VCaP (cell line): ENCODE data around the gene SLC8A3.

Experiments
- H3K27ac ChIP-seq: fragments of 450-650 bp; 2 replicates; pipeline ENCODE4 v1.5.1; 2017
- TF ChIP-seq, protein P1 (sequence below): fragments of 450-650 bp; conservative IDR thresholded peaks from 2 replicates; pipeline ENCODE4 v1.5.1; 2017; ENCODE audit warnings: mild to moderate bottlenecking, moderate library complexity

The SLC8A3 gene

DNA sequence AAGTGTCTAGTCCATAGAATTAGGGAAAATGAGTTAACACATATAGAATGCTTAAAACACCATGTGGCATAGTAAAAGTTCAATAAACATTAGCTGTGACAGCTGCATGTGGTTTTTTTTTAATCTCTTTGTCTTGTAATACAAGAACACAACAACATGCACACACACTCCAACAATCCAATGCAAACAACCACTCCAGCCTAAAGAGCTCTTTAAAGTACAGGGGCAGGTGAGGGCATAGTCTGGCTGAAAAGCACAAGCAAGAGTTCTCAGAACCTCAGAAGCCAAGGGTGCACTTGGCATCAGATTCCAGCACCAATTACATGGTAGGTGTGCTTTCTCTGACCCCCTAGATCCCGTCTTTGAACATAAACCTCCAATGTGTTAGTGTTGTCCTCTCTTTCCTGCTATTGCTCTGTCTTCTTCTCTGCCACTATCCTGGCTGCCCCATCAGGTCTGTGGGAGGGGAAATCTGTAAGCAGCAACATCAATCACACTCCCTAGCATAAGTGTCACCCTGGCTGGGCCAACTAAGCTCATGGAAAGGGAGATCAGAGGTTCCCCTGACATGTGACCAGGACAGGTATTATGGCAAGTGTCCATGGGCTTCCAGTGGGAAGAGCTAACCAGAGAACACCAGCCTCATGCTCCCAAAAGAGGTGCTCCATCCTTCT lies 91.0 kb downstream of the SLC8A3 start:
- TF ChIP-seq, protein P1, sequence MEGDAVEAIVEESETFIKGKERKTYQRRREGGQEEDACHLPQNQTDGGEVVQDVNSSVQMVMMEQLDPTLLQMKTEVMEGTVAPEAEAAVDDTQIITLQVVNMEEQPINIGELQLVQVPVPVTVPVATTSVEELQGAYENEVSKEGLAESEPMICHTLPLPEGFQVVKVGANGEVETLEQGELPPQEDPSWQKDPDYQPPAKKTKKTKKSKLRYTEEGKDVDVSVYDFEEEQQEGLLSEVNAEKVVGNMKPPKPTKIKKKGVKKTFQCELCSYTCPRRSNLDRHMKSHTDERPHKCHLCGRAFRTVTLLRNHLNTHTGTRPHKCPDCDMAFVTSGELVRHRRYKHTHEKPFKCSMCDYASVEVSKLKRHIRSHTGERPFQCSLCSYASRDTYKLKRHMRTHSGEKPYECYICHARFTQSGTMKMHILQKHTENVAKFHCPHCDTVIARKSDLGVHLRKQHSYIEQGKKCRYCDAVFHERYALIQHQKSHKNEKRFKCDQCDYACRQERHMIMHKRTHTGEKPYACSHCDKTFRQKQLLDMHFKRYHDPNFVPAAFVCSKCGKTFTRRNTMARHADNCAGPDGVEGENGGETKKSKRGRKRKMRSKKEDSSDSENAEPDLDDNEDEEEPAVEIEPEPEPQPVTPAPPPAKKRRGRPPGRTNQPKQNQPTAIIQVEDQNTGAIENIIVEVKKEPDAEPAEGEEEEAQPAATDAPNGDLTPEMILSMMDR: no peak
- no peak overlapping the region for H3K27ac ChIP-seq

DNA sequence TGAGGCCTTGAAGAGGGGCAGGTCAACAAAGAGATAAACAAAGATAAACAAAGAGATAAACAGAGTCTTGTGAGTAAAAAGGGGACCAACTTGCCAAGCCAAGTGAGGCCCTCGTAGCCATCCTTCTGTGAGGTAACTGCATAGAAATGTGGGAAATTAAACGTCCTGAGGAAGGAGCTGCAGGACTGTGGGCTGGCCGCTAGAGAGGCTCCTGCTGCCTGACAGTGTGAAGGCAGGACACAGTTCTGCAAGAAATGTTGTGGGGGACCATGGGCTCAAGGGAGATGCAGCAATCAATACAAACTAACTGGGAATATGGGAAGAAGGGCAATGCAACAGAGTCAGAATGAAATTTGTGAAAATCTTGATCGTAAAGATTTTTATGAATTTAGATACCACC lies 91.9 kb downstream of the SLC8A3 start:
- no peak overlapping the region for H3K27ac ChIP-seq
- TF ChIP-seq, protein P1: no peak; the same call in 1 of the 2 replicates

DNA sequence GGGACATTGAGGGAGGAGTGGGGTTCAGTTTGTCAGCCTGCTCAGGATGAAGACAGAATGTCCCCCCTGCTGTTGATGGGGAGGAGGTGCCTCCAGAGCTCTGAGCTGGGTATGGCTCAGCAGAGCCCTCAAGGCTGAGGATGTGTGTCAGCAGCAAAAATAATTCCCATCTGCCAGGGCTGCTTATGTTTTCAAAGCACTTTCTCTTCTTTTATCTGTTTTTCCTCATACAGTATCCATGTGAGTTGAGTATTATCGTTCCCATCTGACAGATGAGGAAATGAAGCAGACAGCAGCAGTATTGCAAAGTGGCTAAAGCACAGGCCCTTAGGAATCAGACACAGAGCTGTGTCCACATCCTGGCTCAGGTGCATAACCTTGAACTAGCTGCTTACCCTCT lies 94.1 kb downstream of the SLC8A3 start:
- TF ChIP-seq, protein P1: no peak
- no peak overlapping the region for H3K27ac ChIP-seq

DNA sequence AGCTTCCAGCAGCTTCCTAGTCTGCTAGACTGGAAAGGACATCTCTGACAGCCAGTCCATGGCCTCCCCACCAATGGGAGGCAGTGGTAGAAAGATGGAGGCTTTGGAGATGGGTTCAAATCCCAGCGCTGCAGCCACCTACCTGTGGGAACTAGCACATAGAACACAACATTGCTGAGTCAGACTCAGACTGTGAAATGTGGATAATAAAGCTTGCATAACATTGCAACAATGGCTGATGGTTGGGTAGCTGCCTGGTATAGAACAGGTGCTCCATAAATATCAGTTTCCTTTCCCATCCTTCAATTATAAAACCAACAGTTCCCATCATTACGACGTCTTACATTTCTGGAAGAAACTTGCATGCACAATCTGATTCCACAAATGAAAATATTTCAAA lies 94.6 kb downstream of the SLC8A3 start:
- H3K27ac ChIP-seq: no peak overlapping the region
- TF ChIP-seq, protein P1: no peak

DNA sequence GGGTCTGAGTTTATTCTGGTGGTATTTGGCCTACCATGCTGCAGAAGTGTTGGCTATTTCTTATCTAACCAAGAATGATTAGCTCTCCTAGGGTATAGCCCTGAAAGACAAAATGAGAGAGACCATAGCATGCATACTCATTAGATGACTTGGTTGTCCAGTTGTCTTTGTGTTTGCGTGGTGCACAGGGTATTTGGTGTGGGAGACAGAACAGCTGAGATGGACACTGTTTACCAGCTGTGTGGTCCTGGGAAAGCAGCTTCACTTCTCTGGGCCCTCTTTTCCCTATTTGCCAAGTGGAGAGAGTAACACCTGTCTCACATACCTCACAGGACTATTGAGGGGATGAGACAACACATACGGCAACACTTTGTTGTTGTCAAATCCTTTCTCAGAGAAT lies 95.6 kb downstream of the SLC8A3 start:
- TF ChIP-seq, protein P1: no peak
- H3K27ac ChIP-seq: no peak overlapping the region

DNA sequence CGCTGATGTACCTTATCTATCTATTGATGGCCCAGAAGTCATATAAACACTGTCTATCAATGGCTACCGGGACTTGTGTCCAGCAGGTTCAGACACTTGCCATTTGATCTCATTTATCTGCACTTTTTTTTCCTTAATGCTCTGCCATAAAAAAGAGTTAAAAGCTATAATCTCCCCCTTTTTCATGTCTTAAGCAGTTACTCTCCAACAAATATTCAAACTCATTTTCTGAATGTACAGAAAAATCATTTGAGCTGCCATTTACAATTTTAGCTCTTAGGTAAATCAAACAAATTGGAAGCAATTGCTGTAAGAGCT lies 101.4 kb downstream of the SLC8A3 start:
- no peak overlapping the region for H3K27ac ChIP-seq
- TF ChIP-seq, protein P1: peak; percentile 58

DNA sequence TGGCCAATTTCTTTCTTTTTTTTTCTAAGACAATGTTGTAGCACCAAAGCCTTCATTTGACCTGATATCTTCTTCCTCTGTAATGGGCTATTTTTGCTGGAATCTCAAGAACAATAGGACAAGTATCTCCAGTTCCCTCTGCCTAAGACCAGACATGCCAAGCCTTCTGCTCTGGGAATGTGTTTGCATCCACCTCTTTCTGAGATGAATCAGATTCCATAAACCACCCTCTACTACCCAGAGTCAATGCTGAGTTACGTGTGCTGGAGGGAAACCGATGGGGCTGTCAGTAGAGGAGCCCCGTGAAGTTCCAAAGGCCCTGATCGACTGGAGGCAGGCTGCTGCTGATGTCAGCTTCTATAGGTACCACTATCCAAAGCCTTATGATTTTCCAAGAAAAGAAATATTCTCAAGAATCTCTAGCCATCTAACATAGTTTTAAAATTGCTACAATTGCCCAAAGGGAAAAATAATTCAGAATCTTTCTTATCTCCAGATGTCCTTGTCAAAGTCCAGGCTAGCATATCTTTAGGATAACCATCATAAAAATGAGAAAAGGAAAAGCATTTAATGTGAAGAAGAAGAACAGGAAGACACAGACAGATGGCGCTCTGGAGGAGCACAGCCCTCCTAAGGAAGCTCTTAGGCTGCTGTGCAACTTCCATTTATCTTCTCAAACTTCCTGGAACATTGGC lies 101.9 kb downstream of the SLC8A3 start:
- H3K27ac ChIP-seq: no peak overlapping the region
- TF ChIP-seq, protein P1: peak; percentile 88
